Erythroblast (primary cell): ENCODE measurements around the gene ENTREP1.
A peak's percentile ranks its signal among the peaks of the same experiment; 100 is the strongest.

Source experiments
- DNase-seq, 2 experiments: peaks; one replicate each; lab custom pipeline; 2025; lab: John Stamatoyannopoulos, UW
- GATA1 ChIP-seq: IDR thresholded peaks from 2 replicates; pipeline ENCODE4 v1.6.1; 2011; ENCODE audit warnings: low read depth, mild to moderate bottlenecking, control low read depth, low read length, moderate library complexity
- POLR2A ChIP-seq: IDR thresholded peaks from 2 replicates; pipeline ENCODE4 v1.6.1; 2011; ENCODE audit warnings: mild to moderate bottlenecking, low read length

The ENTREP1 gene

GRCh38 chr9:69324549-69325401, at the start of gene ENTREP1:
ENTREP1 (plus strand) TSS chr9:69325215; CDS start chr9:69325310, 95 bp downstream.
- no peak for TF ChIP-seq GATA1
- TF ChIP-seq POLR2A, result no peak

GRCh38 chr9:69276775-69277174, 48.2 kb upstream of the ENTREP1 start:
- no peak for TF ChIP-seq GATA1
- TF ChIP-seq POLR2A, result no peak
- DNase-seq, result no peak

More at GRCh38 chr9:69324549-69325401, at the start of gene ENTREP1:
- DNase-seq, result peak; percentile 68 to 70

- no peak for TF ChIP-seq POLR2A
- no peak for TF ChIP-seq GATA1
- no peak for DNase-seq
These were observed 45.8 kb upstream of the ENTREP1 start for GRCh38 chr9:69279084-69279731.

- no peak for DNase-seq
- TF ChIP-seq POLR2A (no peak), GATA1 (no peak)
These were observed 45.3 kb upstream of the ENTREP1 start for GRCh38 chr9:69279733-69280132.

- TF ChIP-seq GATA1 (no peak), POLR2A (no peak)
- no peak for DNase-seq
These were observed 42.0 kb upstream of the ENTREP1 start for GRCh38 chr9:69283003-69283402.

GRCh38 chr9:69292078-69292477, 32.9 kb upstream of the ENTREP1 start:
- no peak for TF ChIP-seq POLR2A
- no peak for TF ChIP-seq GATA1

GRCh38 chr9:69293156-69293555, 31.9 kb upstream of the ENTREP1 start:
- no peak for DNase-seq
- no peak for TF ChIP-seq GATA1
- no peak for TF ChIP-seq POLR2A

More at GRCh38 chr9:69292078-69292477, 32.9 kb upstream of the ENTREP1 start:
- no peak for DNase-seq

GRCh38 chr9:69295872-69296552, 29.0 kb upstream of the ENTREP1 start:
- DNase-seq, result no peak
- TF ChIP-seq GATA1 (no peak), POLR2A (no peak)

GRCh38 chr9:69297300-69297980, 27.6 kb upstream of the ENTREP1 start:
- no peak for DNase-seq
- TF ChIP-seq POLR2A (no peak), GATA1 (no peak)

- TF ChIP-seq POLR2A (no peak), GATA1 (no peak)
- no peak for DNase-seq
These were observed 25.7 kb upstream of the ENTREP1 start for GRCh38 chr9:69299315-69299714.

GRCh38 chr9:69299826-69300225, 25.2 kb upstream of the ENTREP1 start:
- no peak for DNase-seq
- TF ChIP-seq GATA1, result no peak
- TF ChIP-seq POLR2A, result no peak

- TF ChIP-seq POLR2A (no peak), GATA1 (no peak)
- DNase-seq, result no peak
These were observed 21.7 kb upstream of the ENTREP1 start for GRCh38 chr9:69303331-69303730.

- DNase-seq, result peak in 1 of 2 experiments; percentile 17
These were observed 18.0 kb upstream of the ENTREP1 start for GRCh38 chr9:69306895-69307445.
